Adrenal gland (tissue), 12 donors: ENCODE data around the gene GALNT12. TPM values are rescaled to one million over a fixed set of nuclear protein-coding genes. Genes with fewer than 3 reads are reported as not detected.

Experiments used
- DNase-seq, 7 donors: peaks; one replicate each; pipeline ENCODE4 v3.0.0-alpha.2; 2019 to 2020
- H3K27ac ChIP-seq, 5 donors: fragments of 200-600 bp; sonication (generic) in 4 of 5; 1 replicate in 3 of 5; 2 replicates in 2 of 5; pipeline versions ENCODE4 v1.5.1 to v1.8.0; 2016 to 2020; ENCODE audit warnings: mild to moderate bottlenecking in 1 of 5
- H3K27me3 ChIP-seq: fragments of 200-600 bp; 2 replicates; pipeline ENCODE4 v1.8.0; 2021
- H3K36me3 ChIP-seq, 2 donors: fragments of 200-600 bp; replicated peaks in 1 of 2; 1 replicate in 1 of 2; 2 replicates in 1 of 2; pipeline versions ENCODE4 v1.5.1 to v1.8.0; 2018 to 2022
- H3K4me1 ChIP-seq, 2 donors: fragments of 200-600 bp; replicated peaks in 1 of 2; 1 replicate in 1 of 2; 2 replicates in 1 of 2; pipeline versions ENCODE4 v1.5.1 to v1.8.0; 2018 to 2021
- H3K4me3 ChIP-seq, 4 donors: fragments of 200-600 bp; sonication (generic) in 3 of 4; one replicate each; pipeline ENCODE4 v1.5.1; 2016 to 2018
- H3K9me3 ChIP-seq, 3 donors: fragments of 200-600 bp; sonication (generic) in 1 of 3; replicated peaks in 1 of 3; 1 replicate in 2 of 3; 2 replicates in 1 of 3; pipeline versions ENCODE4 v1.5.1 to v1.8.0; 2016 to 2021
- POLR2A ChIP-seq, 2 donors: fragments of 450-650 bp; IDR thresholded peaks; one replicate each; pipeline ENCODE4 v1.6.1; 2017; ENCODE audit warnings: antibody characterized with exemption in 2 of 2, mild to moderate bottlenecking in 2 of 2, moderate library complexity in 1 of 2
- WGBS, 4 donors: extraction: QIAGEN DNeasy Blood & Tissue Kit in 2 of 4; methylation state at CpG; one replicate each; pipeline versions ENCODE4 v1.1.5 to v1.1.7; 2013 to 2017; 5-methylcytosine and 5-hydroxymethylcytosine counted together
- intact Hi-C, 2 donors: fragments of 100-400 bp; cut with DNase I; formaldehyde crosslinking; loops; one replicate each; pipeline versions ENCODE4 v1.14.1 to v1.15.0; 2022 to 2023
- polyA plus RNA-seq, 3 donors: library from polyadenylated mRNA; stranded (reverse); fragments of 200-250 nt in 2 of 3; fragments of 350-450 nt in 1 of 3; fragmentation: Illumina TruSeq in 1 of 3; extraction: RNeasy Lipid Tissue Mini Kit (QIAGEN cat#74804) in 1 of 3; gene quantifications; one replicate each; pipeline ENCODE4 v1.2.3, GENCODE V29; 2013 to 2014
- total RNA-seq, 9 donors: library from RNA; depleted of rRNA in 4 of 9; stranded (reverse); fragments of >200 nt in 4 of 9; fragments of 120-200 nt in 1 of 9; fragmentation: NEBNext Ultra II Directional in 1 of 9; extraction: Animal tissue kit (Norgen Biotek cat#: 25700) in 1 of 9; gene quantifications; one replicate each; pipeline versions ENCODE4 v1.1.0 to v1.2.4, GENCODE V29; 2013 to 2023
- TF ChIP-seq, protein P1 (sequence below), 6 experiments: fragments of 450-650 bp in 4 of 6; fragments of 200-600 bp in 2 of 6; sonication (generic) in 1 of 6; IDR thresholded peaks; 1 replicate in 5 of 6; 2 replicates in 1 of 6; pipeline versions ENCODE4 v1.5.1 to v1.8.0; 2016 to 2021; ENCODE audit warnings: antibody characterized with exemption in 6 of 6, mild to moderate bottlenecking in 2 of 6, moderate library complexity in 1 of 6
- donor health status: healthy with polysubstance abuse.
- donor health status: Bipolar disorder and iron deficiency.
- donor health status: DM: yes; HTN: yes; CAD: no.
- donor health status: DM: no; HTN: no; CAD: no.
- donor health status: DM: no; HTN: no; CAD: no.
- donor health status: DM: yes; HTN: yes; CAD: no.

The GALNT12 gene
- total and polyA plus RNA-seq, 12 donors: 1.1 to 20.6 (median 4.2) TPM

DNA sequence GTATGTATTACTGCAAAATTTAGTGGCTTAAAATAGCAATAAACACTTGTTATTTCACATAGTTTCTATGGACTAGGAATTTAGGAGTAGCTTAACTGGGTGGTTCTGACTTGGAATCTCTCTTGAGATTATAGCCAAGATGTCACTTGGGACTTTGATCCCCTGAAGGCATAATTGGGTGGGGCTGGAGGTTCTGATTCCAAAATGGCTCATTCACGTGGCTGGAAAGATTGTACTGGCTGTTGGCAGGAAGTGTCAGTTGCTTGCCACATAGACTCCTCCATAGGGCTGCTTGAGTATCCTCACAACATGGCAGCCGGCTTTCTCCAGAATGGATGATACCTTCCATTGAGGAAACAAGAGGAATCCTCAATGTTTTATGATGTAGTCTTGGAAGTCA lies 11.3 kb downstream of the GALNT12 start:
- Histone ChIP-seq H3K36me3 (no peaks in the 10 kb centered on the region), H3K4me3 (no peak overlapping the region), H3K27me3 (no peaks in the 10 kb centered on the region), H3K27ac (no peak overlapping the region), H3K4me1 (no peaks in the 10 kb centered on the region), H3K9me3 (no peaks in the 10 kb centered on the region)
- WGBS, 4 donors: 89 to 94% (median 91%) methylated on average over 2 of the region's 2 CpGs
- no peak for DNase-seq
- intact Hi-C loops: no loop called here
- no peak for TF ChIP-seq POLR2A (IDR thresholded peaks at IDR 0.05)
- TF ChIP-seq, protein P1, sequence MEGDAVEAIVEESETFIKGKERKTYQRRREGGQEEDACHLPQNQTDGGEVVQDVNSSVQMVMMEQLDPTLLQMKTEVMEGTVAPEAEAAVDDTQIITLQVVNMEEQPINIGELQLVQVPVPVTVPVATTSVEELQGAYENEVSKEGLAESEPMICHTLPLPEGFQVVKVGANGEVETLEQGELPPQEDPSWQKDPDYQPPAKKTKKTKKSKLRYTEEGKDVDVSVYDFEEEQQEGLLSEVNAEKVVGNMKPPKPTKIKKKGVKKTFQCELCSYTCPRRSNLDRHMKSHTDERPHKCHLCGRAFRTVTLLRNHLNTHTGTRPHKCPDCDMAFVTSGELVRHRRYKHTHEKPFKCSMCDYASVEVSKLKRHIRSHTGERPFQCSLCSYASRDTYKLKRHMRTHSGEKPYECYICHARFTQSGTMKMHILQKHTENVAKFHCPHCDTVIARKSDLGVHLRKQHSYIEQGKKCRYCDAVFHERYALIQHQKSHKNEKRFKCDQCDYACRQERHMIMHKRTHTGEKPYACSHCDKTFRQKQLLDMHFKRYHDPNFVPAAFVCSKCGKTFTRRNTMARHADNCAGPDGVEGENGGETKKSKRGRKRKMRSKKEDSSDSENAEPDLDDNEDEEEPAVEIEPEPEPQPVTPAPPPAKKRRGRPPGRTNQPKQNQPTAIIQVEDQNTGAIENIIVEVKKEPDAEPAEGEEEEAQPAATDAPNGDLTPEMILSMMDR (IDR thresholded peaks at IDR 0.05): no peak

GRCh38 chr9:98819231-98819630 lies 11.8 kb downstream of the GALNT12 start:
- Histone ChIP-seq H3K4me1 (no peaks in the 10 kb centered on the region), H3K36me3 (no peaks in the 10 kb centered on the region), H3K27me3 (no peaks in the 10 kb centered on the region), H3K4me3 (no peak overlapping the region), H3K27ac (no peak overlapping the region), H3K9me3 (no peaks in the 10 kb centered on the region)
- intact Hi-C loops: no loop called here
- 91 to 97% (median 93%) methylated on average over 3 of the region's 3 CpGs for WGBS, 4 donors
- TF ChIP-seq, protein P1 (IDR thresholded peaks at IDR 0.05): no peak
- TF ChIP-seq POLR2A (IDR thresholded peaks at IDR 0.05): no peak
- DNase-seq: no peak

DNA sequence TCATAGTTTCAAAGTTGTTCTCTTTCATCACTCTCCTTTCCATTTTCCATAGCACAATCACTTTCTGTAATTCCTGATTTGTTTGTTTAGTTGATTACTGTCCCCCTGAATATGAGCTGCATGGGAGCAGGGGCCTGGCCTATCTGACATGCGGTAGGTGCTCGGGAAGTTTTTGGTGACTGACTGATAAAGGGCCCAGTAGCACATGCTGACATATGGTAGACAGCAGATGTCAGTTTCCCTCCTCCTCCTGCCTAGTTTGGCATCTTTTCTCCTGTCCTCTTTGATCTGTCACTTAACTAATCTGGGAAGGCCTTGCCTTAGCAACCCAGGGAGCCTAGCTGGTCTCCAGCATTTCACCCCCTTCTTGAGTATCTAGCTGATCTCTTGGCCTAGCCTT lies 14.4 kb downstream of the GALNT12 start:
- WGBS, 4 donors: 85 to 100% (median 92%) methylated on average over 2 of the region's 2 CpGs
- no peaks in the 10 kb centered on the region for H3K36me3 ChIP-seq
- intact Hi-C loops: no loop called here
- TF ChIP-seq, protein P1 (IDR thresholded peaks at IDR 0.05): no peak
- TF ChIP-seq POLR2A (IDR thresholded peaks at IDR 0.05): no peak
- no peak for DNase-seq
- H3K27me3 ChIP-seq: no peaks in the 10 kb centered on the region
- H3K9me3 ChIP-seq: no peaks in the 10 kb centered on the region
- H3K4me3 ChIP-seq: no peak overlapping the region
- H3K27ac ChIP-seq: no peak overlapping the region
- no peaks in the 10 kb centered on the region for H3K4me1 ChIP-seq

- intact Hi-C loops: no loop called here
- WGBS, 4 donors: 81 to 93% (median 92%) methylated on average over 6 of the region's 6 CpGs
- H3K9me3 ChIP-seq: no peaks in the 10 kb centered on the region
- no peaks in the 10 kb centered on the region for H3K36me3 ChIP-seq
- H3K27me3 ChIP-seq: no peaks in the 10 kb centered on the region
- H3K4me3 ChIP-seq: no peak overlapping the region
- H3K4me1 ChIP-seq: no peaks in the 10 kb centered on the region
- H3K27ac ChIP-seq: no peak overlapping the region
- no peak for DNase-seq
- TF ChIP-seq, protein P1 (IDR thresholded peaks at IDR 0.05): no peak
Observed at GRCh38 chr9:98822661-98823060, 15.2 kb downstream of the GALNT12 start.
